PC-3 (cell line): Measurements from ENCODE around the gene THRA.

Experiments used
- EZH2 ChIP-seq: fragments of 300-600 bp; sonication (generic); IDR thresholded peaks from one replicate; pipeline ENCODE4 v1.6.1; 2017; ENCODE audit warnings: antibody characterized with exemption, mild to moderate bottlenecking, low read length; ENCODE audit not compliant: unreplicated experiment
- TF ChIP-seq, protein P1 (sequence below): fragments of 300-600 bp; sonication (generic); conservative IDR thresholded peaks from 2 replicates; pipeline ENCODE4 v1.5.1; 2017; ENCODE audit warnings: antibody characterized with exemption, low read depth, mild to moderate bottlenecking, low read length

DNA sequence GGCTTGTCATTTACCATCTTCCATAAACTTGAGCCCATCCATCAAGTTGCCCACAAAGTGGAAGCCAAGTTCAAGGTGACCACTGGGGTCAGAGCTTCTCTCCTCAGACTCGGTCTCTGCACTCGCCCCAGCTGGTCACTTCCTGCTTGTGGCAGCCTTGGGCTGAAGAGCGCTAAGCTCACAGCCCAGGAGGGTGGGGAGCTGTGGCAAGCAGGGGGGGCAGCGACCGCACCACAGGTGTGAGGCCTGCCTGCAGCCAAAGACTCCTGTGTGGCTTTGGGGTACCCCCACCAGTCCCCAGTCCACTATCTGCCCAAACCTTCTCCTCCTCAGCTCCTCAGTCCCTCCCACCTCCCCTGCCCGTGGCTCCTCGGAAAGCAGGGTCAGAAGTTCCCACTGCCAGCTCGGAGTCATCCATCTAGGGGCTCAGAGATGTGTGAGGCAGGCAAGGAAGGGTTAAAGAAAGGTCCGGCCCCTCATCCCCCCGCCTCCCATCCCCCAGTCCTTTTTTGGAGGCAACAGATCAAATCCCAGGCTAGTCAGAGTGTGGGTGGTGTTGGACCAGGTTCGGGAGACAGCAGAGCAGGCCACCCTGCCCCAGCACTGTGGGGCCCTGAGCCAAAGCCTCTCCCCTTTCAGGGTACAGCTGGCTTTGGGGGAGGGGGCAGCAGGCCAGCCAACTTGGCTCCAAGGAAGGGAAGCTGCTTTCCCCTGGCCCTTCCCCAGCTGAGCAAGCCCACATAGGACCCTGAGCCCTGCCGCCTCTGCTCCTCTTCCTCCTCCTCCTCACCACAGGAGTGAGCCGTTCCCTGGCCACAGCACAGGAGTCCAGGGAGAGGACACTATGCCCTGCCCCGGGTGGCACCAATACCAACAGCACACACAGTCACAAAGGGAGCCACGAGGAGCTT lies 44.3 kb upstream of the THRA start:
- TF ChIP-seq, protein P1, sequence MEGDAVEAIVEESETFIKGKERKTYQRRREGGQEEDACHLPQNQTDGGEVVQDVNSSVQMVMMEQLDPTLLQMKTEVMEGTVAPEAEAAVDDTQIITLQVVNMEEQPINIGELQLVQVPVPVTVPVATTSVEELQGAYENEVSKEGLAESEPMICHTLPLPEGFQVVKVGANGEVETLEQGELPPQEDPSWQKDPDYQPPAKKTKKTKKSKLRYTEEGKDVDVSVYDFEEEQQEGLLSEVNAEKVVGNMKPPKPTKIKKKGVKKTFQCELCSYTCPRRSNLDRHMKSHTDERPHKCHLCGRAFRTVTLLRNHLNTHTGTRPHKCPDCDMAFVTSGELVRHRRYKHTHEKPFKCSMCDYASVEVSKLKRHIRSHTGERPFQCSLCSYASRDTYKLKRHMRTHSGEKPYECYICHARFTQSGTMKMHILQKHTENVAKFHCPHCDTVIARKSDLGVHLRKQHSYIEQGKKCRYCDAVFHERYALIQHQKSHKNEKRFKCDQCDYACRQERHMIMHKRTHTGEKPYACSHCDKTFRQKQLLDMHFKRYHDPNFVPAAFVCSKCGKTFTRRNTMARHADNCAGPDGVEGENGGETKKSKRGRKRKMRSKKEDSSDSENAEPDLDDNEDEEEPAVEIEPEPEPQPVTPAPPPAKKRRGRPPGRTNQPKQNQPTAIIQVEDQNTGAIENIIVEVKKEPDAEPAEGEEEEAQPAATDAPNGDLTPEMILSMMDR: no peak
- no peak for TF ChIP-seq EZH2
